ENCODE data around the gene AKAP6. TPM values are rescaled to one million over a fixed set of nuclear protein-coding genes. Genes with fewer than 3 reads are reported as not detected.

The AKAP6 gene
- total and polyA plus RNA-seq, 2 of the 8 experiments (the other 6 are each of a cell fraction or from before 2014, with no cell fraction given) = 0.09 to 0.89 TPM

DNA sequence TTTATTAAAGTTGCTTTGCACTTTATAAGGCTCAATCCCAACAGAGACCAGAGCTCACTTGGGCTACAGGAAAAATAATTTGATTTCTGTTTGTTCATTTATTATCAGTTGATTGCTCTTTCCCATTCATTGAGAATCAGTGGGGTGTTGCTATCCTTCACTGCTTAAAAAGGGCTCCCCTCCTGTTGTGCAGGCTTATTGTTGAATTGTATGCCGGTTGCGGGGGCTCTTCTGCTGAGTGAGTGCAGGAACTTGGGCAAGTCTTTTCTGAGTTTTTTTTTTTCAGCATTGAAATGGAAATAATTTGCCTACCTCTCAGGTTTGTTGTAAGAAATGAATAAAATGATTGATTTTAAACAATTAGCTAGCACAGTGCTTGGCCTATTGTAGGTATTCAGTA is 32.6 kb downstream of the AKAP6 start:
- Histone ChIP-seq H3K36me3 (ENCODE audit: control insufficient read depth in 2 of 4, insufficient read depth in 4 of 4, low read length in 3 of 4) (no peaks in the 10 kb centered on the region), H3K18ac (ENCODE audit: extremely low read depth, low read length) (no peak overlapping the region), H3K23ac (ENCODE audit: insufficient read length) (no peak overlapping the region), H3K27ac (ENCODE audit: low read depth, low read length) (no peak overlapping the region), H3K4me3 (ENCODE audit: extremely low read depth in 1 of 4, insufficient read depth in 2 of 4, low read depth in 3 of 4, low read length in 4 of 4) (no peak overlapping the region), H3K4me2 (ENCODE audit: insufficient read depth in 1 of 2, low read depth in 2 of 2, low read length in 2 of 2) (no peak overlapping the region), H4K5ac (ENCODE audit: insufficient read length, low read depth, low read length) (no peak overlapping the region), H3K9me3 (ENCODE audit: insufficient read depth in 2 of 2, low read depth in 1 of 2, low read length in 1 of 2) (no peaks in the 10 kb centered on the region), H3K9ac (replicated peaks in 1 of 4; ENCODE audit: extremely low read depth in 1 of 4, low read depth in 3 of 4, low read length in 3 of 4) (no peak overlapping the region), H2AK5ac (ENCODE audit: low read depth, low read length) (no peak overlapping the region), H3K23me2 (ENCODE audit: low read depth, low read length) (no peaks in the 10 kb centered on the region), H4K91ac (replicated peaks; ENCODE audit: insufficient read length, low read length) (no peak overlapping the region), H3K79me1 (ENCODE audit: low read depth, low read length) (no peaks in the 10 kb centered on the region), H3K27me3 (replicated peaks in 1 of 4; ENCODE audit: control insufficient read depth in 3 of 4, extremely low read depth in 1 of 4, insufficient read depth in 3 of 4, low read length in 3 of 4) (no peaks in the 10 kb centered on the region), H2BK12ac (ENCODE audit: low read depth, low read length) (no peak overlapping the region), H3K79me2 (ENCODE audit: control insufficient read depth in 1 of 2, insufficient read depth in 2 of 2, low read length in 2 of 2) (no peaks in the 10 kb centered on the region), H2BK120ac (replicated peaks; ENCODE audit: low read depth, low read length) (no peak overlapping the region), H2BK20ac (ENCODE audit: low read length) (no peak overlapping the region), H3K4ac (replicated peaks; ENCODE audit: insufficient read length, low read depth, low read length) (no peak overlapping the region), H4K8ac (ENCODE audit: extremely low read depth, insufficient read depth, low read length) (no peak overlapping the region), H3K56ac (replicated peaks; ENCODE audit: insufficient read length, low read depth, low read length) (no peak overlapping the region), H3K14ac (ENCODE audit: insufficient read length) (no peak overlapping the region), H2BK15ac (ENCODE audit: low read length) (no peak overlapping the region), H4K20me1 (replicated peaks in 1 of 2; ENCODE audit: control insufficient read depth in 1 of 2, insufficient read depth in 2 of 2, low read length in 2 of 2) (no peaks in the 10 kb centered on the region), H3K4me1 (replicated peaks in 1 of 4; ENCODE audit: control insufficient read depth in 3 of 4, insufficient read depth in 4 of 4, low read length in 3 of 4) (peaks cover 2 to 8% (median 5%) of the 10 kb centered on the region in 4 experiments; a peak in 4 of 7 replicates), H2AFZ (ENCODE audit: low read length) (no peak overlapping the region), H2BK5ac (ENCODE audit: low read depth, low read length) (no peak overlapping the region)
- DNase-seq (ENCODE audit: low read depth in 1 of 2, low spot score in 2 of 2) = no peak
- TF ChIP-seq ZNF274 (IDR thresholded peaks at IDR 0.05; ENCODE audit: borderline replicate concordance, extremely low read depth, low read length) (no peak), SUZ12 (IDR thresholded peaks at IDR 0.05; ENCODE audit: low read length) (no peak), CHD1 (IDR thresholded peaks at IDR 0.05; ENCODE audit: low read depth, low read length) (no peak), SIN3A (conservative IDR thresholded peaks at IDR 0.05 in 1 of 2, IDR thresholded peaks at IDR 0.05 in 1 of 2; ENCODE audit: low read depth in 1 of 2, low read length in 2 of 2) (no peak), HDAC6 (IDR thresholded peaks at IDR 0.05; ENCODE audit: low read depth, low read length) (no peak), POLR2AphosphoS5 (IDR thresholded peaks at IDR 0.05; ENCODE audit: low read depth, low read length) (no peak), KDM1A (IDR thresholded peaks at IDR 0.05; ENCODE audit: borderline replicate concordance, low read length) (no peak), CHD2 (IDR thresholded peaks at IDR 0.05; ENCODE audit: low read length) (no peak)
- ChIA-PET CTCF (ENCODE audit: partially characterized antibody) (interaction anchor here (0.7 to 1.3 kb wide), 7 partner anchors 9 to 109 kb away, joined by 3 to 5 read pairs (median 3); no protein-coding TSS in a partner anchor), POLR2A (ENCODE audit: partially characterized antibody) (no interaction called here)
- 66% methylated on average over 2 of the region's 2 CpGs; no CpG with 5 or more reads in 1 of the 2 experiments for WGBS, 2 experiments (ENCODE audit: extremely low coverage in 1 of 2, insufficient coverage in 1 of 2, insufficient read length in 1 of 2, insufficient replicate concordance in 2 of 2, low coverage in 1 of 2, low lambda C conversion rate in 2 of 2, missing lambda C conversion rate in 1 of 2)
- FAIRE-seq = no peak
